GM21423 (cell line): Measurements from ENCODE around the gene HNRNPM.

Experiments
- ATAC-seq: cut with Tn5 transposase; IDR thresholded peaks from one replicate; pipeline ENCODE4 v1.9.1; 2021; ENCODE audit warnings: mild to moderate bottlenecking, moderate library complexity; ENCODE audit not compliant: unreplicated experiment

Gene HNRNPM

GRCh38 chr19:8537099-8537498 is 92.3 kb downstream of the HNRNPM start:
- ATAC-seq: no peak
